HFFc6 (cell line): ENCODE measurements around the gene IL36RN. TPM values are rescaled to one million over a fixed set of nuclear protein-coding genes. Genes with fewer than 3 reads are reported as not detected.

Source experiments
- DNase-seq: peaks from one replicate; pipeline ENCODE4 v3.0.0-alpha.2; 2018
- H3K27ac Mint-ChIP-seq: 2 replicates; pipeline ENCODE4 v1.8.0; 2020; ENCODE audit warnings: mild to moderate bottlenecking, mixed read lengths
- H3K27me3 Mint-ChIP-seq: 2 replicates; pipeline ENCODE4 v1.8.0; 2021; ENCODE audit warnings: mild to moderate bottlenecking, moderate library complexity, mixed read lengths; ENCODE audit not compliant: insufficient read depth
- H3K36me3 Mint-ChIP-seq: 2 replicates; pipeline ENCODE4 v1.8.0; 2021; ENCODE audit warnings: low read depth, mixed read lengths
- H3K4me1 Mint-ChIP-seq: 2 replicates; pipeline ENCODE4 v1.8.0; 2020; ENCODE audit warnings: low read depth, mixed read lengths
- H3K4me3 Mint-ChIP-seq: 2 replicates; pipeline ENCODE4 v1.8.0; 2020; ENCODE audit warnings: mild to moderate bottlenecking, moderate library complexity, mixed read lengths
- H3K9me3 Mint-ChIP-seq: 2 replicates; pipeline ENCODE4 v1.8.0; 2020; ENCODE audit warnings: mild to moderate bottlenecking, mixed read lengths
- total RNA-seq, 6 experiments: library from RNA; stranded (reverse); fragmentation: NEBNext Ultra II Directional; extraction: Animal tissue kit (Norgen Biotek cat#: 25700); gene quantifications; 2 replicates in 1 of 6; 3 replicates in 5 of 6; pipeline ENCODE4 v1.2.3, GENCODE V29; 2021
- TF ChIP-seq, protein P1 (sequence below): fragments of 200-600 bp; sonication (generic); IDR thresholded peaks from 2 replicates; pipeline ENCODE4 v1.5.0; 2021; ENCODE audit warnings: antibody characterized with exemption, mild to moderate bottlenecking

IL36RN gene
- total RNA-seq, 6 experiments from 2014 or later, result not detected

- TF ChIP-seq, protein P1, sequence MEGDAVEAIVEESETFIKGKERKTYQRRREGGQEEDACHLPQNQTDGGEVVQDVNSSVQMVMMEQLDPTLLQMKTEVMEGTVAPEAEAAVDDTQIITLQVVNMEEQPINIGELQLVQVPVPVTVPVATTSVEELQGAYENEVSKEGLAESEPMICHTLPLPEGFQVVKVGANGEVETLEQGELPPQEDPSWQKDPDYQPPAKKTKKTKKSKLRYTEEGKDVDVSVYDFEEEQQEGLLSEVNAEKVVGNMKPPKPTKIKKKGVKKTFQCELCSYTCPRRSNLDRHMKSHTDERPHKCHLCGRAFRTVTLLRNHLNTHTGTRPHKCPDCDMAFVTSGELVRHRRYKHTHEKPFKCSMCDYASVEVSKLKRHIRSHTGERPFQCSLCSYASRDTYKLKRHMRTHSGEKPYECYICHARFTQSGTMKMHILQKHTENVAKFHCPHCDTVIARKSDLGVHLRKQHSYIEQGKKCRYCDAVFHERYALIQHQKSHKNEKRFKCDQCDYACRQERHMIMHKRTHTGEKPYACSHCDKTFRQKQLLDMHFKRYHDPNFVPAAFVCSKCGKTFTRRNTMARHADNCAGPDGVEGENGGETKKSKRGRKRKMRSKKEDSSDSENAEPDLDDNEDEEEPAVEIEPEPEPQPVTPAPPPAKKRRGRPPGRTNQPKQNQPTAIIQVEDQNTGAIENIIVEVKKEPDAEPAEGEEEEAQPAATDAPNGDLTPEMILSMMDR, result no peak
- H3K4me1 Mint-ChIP-seq, result no peaks in the 10 kb centered on the region
- H3K4me3 Mint-ChIP-seq, result no peak overlapping the region
- H3K27ac Mint-ChIP-seq, result no peak overlapping the region
- no peaks in the 10 kb centered on the region for H3K9me3 Mint-ChIP-seq
- no peaks in the 10 kb centered on the region for H3K36me3 Mint-ChIP-seq
- peaks cover 45% of the 10 kb centered on the region for H3K27me3 Mint-ChIP-seq
- no peak for DNase-seq
Measured at GRCh38 chr2:113024764-113025163, 34.2 kb upstream of the IL36RN start.

- DNase-seq, result no peak
- no peaks in the 10 kb centered on the region for H3K9me3 Mint-ChIP-seq
- TF ChIP-seq, protein P1, result no peak
- peaks cover 50% of the 10 kb centered on the region for H3K27me3 Mint-ChIP-seq
- no peaks in the 10 kb centered on the region for H3K36me3 Mint-ChIP-seq
- no peak overlapping the region for H3K27ac Mint-ChIP-seq
- H3K4me1 Mint-ChIP-seq, result no peaks in the 10 kb centered on the region
- H3K4me3 Mint-ChIP-seq, result no peak overlapping the region
Measured at GRCh38 chr2:113025737-113026136, 33.3 kb upstream of the IL36RN start.

DNA sequence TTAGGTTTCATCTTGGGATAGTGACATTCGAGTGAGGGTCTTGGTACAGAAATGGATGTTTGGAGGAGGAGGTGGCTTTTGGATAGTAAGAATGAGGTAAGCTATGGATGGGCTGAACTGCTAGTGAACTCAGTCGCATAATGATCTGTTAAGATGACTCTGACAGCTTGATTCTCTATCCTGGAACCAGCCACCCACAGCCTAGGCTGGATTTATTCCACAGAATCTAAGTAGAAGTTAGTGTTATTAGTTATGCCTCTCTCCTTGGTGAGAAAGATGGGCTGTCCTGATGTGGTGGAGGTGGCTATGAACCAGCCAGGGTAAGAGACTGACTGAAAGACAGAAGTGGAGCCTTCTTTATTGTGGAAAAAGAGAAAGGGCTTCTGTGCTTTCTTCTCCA is 31.3 kb upstream of the IL36RN start:
- H3K4me3 Mint-ChIP-seq, result no peak overlapping the region
- no peaks in the 10 kb centered on the region for H3K9me3 Mint-ChIP-seq
- peaks cover 50% of the 10 kb centered on the region for H3K27me3 Mint-ChIP-seq
- H3K27ac Mint-ChIP-seq, result no peak overlapping the region
- no peaks in the 10 kb centered on the region for H3K4me1 Mint-ChIP-seq
- no peaks in the 10 kb centered on the region for H3K36me3 Mint-ChIP-seq
- DNase-seq, result no peak
- TF ChIP-seq, protein P1, result no peak

- TF ChIP-seq, protein P1, result no peak
- H3K4me1 Mint-ChIP-seq, result no peaks in the 10 kb centered on the region
- H3K4me3 Mint-ChIP-seq, result no peak overlapping the region
- no peaks in the 10 kb centered on the region for H3K36me3 Mint-ChIP-seq
- no peak overlapping the region for H3K27ac Mint-ChIP-seq
- peaks cover 46% of the 10 kb centered on the region for H3K27me3 Mint-ChIP-seq
- DNase-seq, result no peak
- H3K9me3 Mint-ChIP-seq, result no peaks in the 10 kb centered on the region
Measured at GRCh38 chr2:113028112-113028511, 30.9 kb upstream of the IL36RN start.

DNA sequence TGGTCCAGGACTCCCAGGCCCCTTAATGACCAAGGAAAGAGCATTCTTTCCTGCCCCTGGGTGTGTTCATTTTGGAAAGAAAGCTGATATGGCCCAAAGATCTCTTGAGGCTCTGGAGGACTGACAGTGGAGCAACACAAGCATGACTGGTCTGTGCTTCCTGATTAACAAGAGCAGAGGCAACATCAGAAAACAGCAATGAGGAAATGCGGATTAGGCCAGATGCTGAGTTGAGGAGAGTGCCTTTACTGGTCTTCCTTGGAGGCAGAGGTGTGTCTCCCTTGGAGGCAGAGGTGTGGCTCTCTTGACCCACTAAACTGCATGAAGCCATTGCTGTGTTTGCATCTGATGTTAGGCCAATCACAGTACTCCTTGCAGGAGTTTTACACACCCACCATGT is 26.3 kb upstream of the IL36RN start:
- DNase-seq, result no peak
- Mint-ChIP-seq H3K36me3 (no peaks in the 10 kb centered on the region), H3K27ac (no peak overlapping the region), H3K27me3 (peaks cover 50% of the 10 kb centered on the region), H3K9me3 (no peaks in the 10 kb centered on the region), H3K4me1 (no peaks in the 10 kb centered on the region), H3K4me3 (no peak overlapping the region)
- TF ChIP-seq, protein P1, result no peak

- no peak for DNase-seq
- Mint-ChIP-seq H3K27ac (no peak overlapping the region), H3K27me3 (peaks cover 50% of the 10 kb centered on the region), H3K9me3 (no peaks in the 10 kb centered on the region), H3K4me3 (no peak overlapping the region), H3K36me3 (no peaks in the 10 kb centered on the region), H3K4me1 (no peaks in the 10 kb centered on the region)
- TF ChIP-seq, protein P1, result no peak
Measured at GRCh38 chr2:113034016-113034415, 25.0 kb upstream of the IL36RN start.
